ENCODE data around the gene CACYBP. TPM values are rescaled to one million over a fixed set of nuclear protein-coding genes. Genes with fewer than 3 reads are reported as not detected.

Gene CACYBP
- total and polyA plus RNA-seq, 2 of the 8 experiments (the other 6 are each of a cell fraction or from before 2014, with no cell fraction given), result 28.3 to 247 TPM

DNA sequence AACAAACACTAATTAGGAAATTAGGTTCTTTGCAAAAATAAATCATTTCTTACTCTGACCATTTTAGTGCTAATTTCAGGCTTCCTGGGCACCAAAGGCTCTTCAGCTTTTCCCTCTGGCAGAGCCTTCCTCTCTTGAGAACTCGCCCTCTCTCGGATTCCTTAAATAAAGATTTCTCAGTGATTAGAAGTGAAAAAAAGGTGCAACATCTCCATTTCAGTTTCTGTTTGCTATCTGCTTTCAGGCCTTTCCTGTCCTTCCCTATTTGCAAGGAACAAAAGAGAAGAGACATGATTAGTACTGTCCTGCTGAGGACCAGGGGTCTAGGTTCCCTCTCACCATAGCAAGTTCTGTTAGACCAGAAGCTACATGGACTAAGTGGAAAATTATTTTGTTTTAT is 27.8 kb upstream of the CACYBP start:
- no peak overlapping the region for H4K5ac ChIP-seq (ENCODE audit: insufficient read length, low read depth, low read length)
- no peak overlapping the region for H2BK120ac ChIP-seq (replicated peaks; ENCODE audit: low read depth, low read length)
- no peaks in the 10 kb centered on the region for H3K23me2 ChIP-seq (ENCODE audit: low read depth, low read length)
- no peaks in the 10 kb centered on the region for H3K27me3 ChIP-seq (replicated peaks in 1 of 4; ENCODE audit: control insufficient read depth in 3 of 4, extremely low read depth in 1 of 4, insufficient read depth in 3 of 4, low read length in 3 of 4)
- no peak overlapping the region for H3K4me3 ChIP-seq (ENCODE audit: extremely low read depth in 1 of 4, insufficient read depth in 2 of 4, low read depth in 3 of 4, low read length in 4 of 4)
- no peak overlapping the region for H3K14ac ChIP-seq (ENCODE audit: insufficient read length)
- no peak overlapping the region for H4K91ac ChIP-seq (replicated peaks; ENCODE audit: insufficient read length, low read length)
- peaks cover 2% of the 10 kb centered on the region; the same call in 1 of the 2 replicates for H3K79me1 ChIP-seq (ENCODE audit: low read depth, low read length)
- no peak for FAIRE-seq
- H2BK12ac ChIP-seq (ENCODE audit: low read depth, low read length), result no peak overlapping the region
- no peak overlapping the region for H2AFZ ChIP-seq (ENCODE audit: low read length)
- peaks cover 0 to 3% of the 10 kb centered on the region in 2 experiments for H4K20me1 ChIP-seq (replicated peaks in 1 of 2; ENCODE audit: control insufficient read depth in 1 of 2, insufficient read depth in 2 of 2, low read length in 2 of 2)
- no peak overlapping the region for H3K9ac ChIP-seq (replicated peaks in 1 of 4; ENCODE audit: extremely low read depth in 1 of 4, low read depth in 3 of 4, low read length in 3 of 4)
- no peak overlapping the region for H3K18ac ChIP-seq (ENCODE audit: extremely low read depth, low read length)
- H3K4me1 ChIP-seq (replicated peaks in 1 of 4; ENCODE audit: control insufficient read depth in 3 of 4, insufficient read depth in 4 of 4, low read length in 3 of 4), result no peaks in the 10 kb centered on the region
- no peak overlapping the region for H4K8ac ChIP-seq (ENCODE audit: extremely low read depth, insufficient read depth, low read length)
- WGBS, 2 experiments (ENCODE audit: extremely low coverage in 1 of 2, insufficient coverage in 1 of 2, insufficient read length in 1 of 2, insufficient replicate concordance in 2 of 2, low coverage in 1 of 2, low lambda C conversion rate in 2 of 2, missing lambda C conversion rate in 1 of 2), result 97% methylated on average over 2 of the region's 2 CpGs; no CpG with 5 or more reads in 1 of the 2 experiments
- H3K36me3 ChIP-seq (ENCODE audit: control insufficient read depth in 2 of 4, insufficient read depth in 4 of 4, low read length in 3 of 4), result peaks cover 35 to 94% (median 55%) of the 10 kb centered on the region in 4 experiments
- H3K4me2 ChIP-seq (ENCODE audit: insufficient read depth in 1 of 2, low read depth in 2 of 2, low read length in 2 of 2), result no peak overlapping the region
- ChIA-PET POLR2A (ENCODE audit: partially characterized antibody) (interaction anchor here (2.5 kb wide), 1 partner anchor 18 kb away, joined by 8 read pairs; no protein-coding TSS in a partner anchor), CTCF (ENCODE audit: partially characterized antibody) (interaction anchor here (0.6 to 1.9 kb wide), 3 partner anchors 11 to 201 kb away, joined by 3 to 7 read pairs (median 4); no protein-coding TSS in a partner anchor)
- no peak overlapping the region for H3K56ac ChIP-seq (replicated peaks; ENCODE audit: insufficient read length, low read depth, low read length)
- no peak overlapping the region for H3K23ac ChIP-seq (ENCODE audit: insufficient read length)
- H2BK20ac ChIP-seq (ENCODE audit: low read length), result no peak overlapping the region
- H3K27ac ChIP-seq (ENCODE audit: low read depth, low read length), result no peak overlapping the region
- no peaks in the 10 kb centered on the region for H3K9me3 ChIP-seq (ENCODE audit: insufficient read depth in 2 of 2, low read depth in 1 of 2, low read length in 1 of 2)
- H2BK15ac ChIP-seq (ENCODE audit: low read length), result no peak overlapping the region
- no peak overlapping the region for H2AK5ac ChIP-seq (ENCODE audit: low read depth, low read length)
- H2BK5ac ChIP-seq (ENCODE audit: low read depth, low read length), result no peak overlapping the region
- no peak overlapping the region for H3K4ac ChIP-seq (replicated peaks; ENCODE audit: insufficient read length, low read depth, low read length)
- no peaks in the 10 kb centered on the region; a peak in 2 of 4 replicates for H3K79me2 ChIP-seq (ENCODE audit: control insufficient read depth in 1 of 2, insufficient read depth in 2 of 2, low read length in 2 of 2)
- no peak for DNase-seq (ENCODE audit: low read depth in 1 of 2, low spot score in 2 of 2)
- TF ChIP-seq, protein P1, sequence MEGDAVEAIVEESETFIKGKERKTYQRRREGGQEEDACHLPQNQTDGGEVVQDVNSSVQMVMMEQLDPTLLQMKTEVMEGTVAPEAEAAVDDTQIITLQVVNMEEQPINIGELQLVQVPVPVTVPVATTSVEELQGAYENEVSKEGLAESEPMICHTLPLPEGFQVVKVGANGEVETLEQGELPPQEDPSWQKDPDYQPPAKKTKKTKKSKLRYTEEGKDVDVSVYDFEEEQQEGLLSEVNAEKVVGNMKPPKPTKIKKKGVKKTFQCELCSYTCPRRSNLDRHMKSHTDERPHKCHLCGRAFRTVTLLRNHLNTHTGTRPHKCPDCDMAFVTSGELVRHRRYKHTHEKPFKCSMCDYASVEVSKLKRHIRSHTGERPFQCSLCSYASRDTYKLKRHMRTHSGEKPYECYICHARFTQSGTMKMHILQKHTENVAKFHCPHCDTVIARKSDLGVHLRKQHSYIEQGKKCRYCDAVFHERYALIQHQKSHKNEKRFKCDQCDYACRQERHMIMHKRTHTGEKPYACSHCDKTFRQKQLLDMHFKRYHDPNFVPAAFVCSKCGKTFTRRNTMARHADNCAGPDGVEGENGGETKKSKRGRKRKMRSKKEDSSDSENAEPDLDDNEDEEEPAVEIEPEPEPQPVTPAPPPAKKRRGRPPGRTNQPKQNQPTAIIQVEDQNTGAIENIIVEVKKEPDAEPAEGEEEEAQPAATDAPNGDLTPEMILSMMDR (IDR thresholded peaks at IDR 0.05; ENCODE audit: control extremely low read depth in 1 of 3, insufficient read depth in 1 of 3, low read depth in 1 of 3, low read length in 3 of 3), result no peak
- TF ChIP-seq ASH2L (IDR thresholded peaks at IDR 0.05; ENCODE audit: low read length) (no peak), SP1 (IDR thresholded peaks at IDR 0.05; ENCODE audit: low read depth, low read length) (no peak), NRF1 (IDR thresholded peaks at IDR 0.05; ENCODE audit: low read depth, low read length) (no peak), KDM5A (IDR thresholded peaks at IDR 0.05; ENCODE audit: low read length) (no peak), TAF7 (optimal IDR thresholded peaks at IDR 0.05; ENCODE audit: borderline replicate concordance, low read depth, low read length) (no peak), SUZ12 (IDR thresholded peaks at IDR 0.05; ENCODE audit: low read length) (no peak), CBX5 (IDR thresholded peaks at IDR 0.05; ENCODE audit: low read depth, low read length) (no peak)
- TF ChIP-seq, protein P2, sequence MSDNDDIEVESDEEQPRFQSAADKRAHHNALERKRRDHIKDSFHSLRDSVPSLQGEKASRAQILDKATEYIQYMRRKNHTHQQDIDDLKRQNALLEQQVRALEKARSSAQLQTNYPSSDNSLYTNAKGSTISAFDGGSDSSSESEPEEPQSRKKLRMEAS (IDR thresholded peaks at IDR 0.05), result no peak
- TF ChIP-seq, protein P3, sequence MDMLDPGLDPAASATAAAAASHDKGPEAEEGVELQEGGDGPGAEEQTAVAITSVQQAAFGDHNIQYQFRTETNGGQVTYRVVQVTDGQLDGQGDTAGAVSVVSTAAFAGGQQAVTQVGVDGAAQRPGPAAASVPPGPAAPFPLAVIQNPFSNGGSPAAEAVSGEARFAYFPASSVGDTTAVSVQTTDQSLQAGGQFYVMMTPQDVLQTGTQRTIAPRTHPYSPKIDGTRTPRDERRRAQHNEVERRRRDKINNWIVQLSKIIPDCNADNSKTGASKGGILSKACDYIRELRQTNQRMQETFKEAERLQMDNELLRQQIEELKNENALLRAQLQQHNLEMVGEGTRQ (IDR thresholded peaks at IDR 0.05; ENCODE audit: low read length), result no peak
